IMR-90 (cell line): ENCODE results near the gene LPCAT4. TPM values are rescaled to one million over a fixed set of nuclear protein-coding genes. Genes with fewer than 3 reads are reported as not detected.

Experiments used
- ATAC-seq: fragments of 200-7000 bp; cut with Tn5 transposase; 2 replicates; pipeline ENCODE4 v1.9.1; 2020; ENCODE audit warnings: low read depth, mild to moderate bottlenecking, moderate library complexity
- BruUV-seq: library from RNA; stranded (reverse); fragments of 400-500 nt; replicated peaks from 2 replicates; lab custom pipeline; 2021; lab: Mats Ljungman, UMichigan
- CTCF ChIA-PET: fragments of 300-600 bp; formaldehyde crosslinking; extraction: SDS; loops from one replicate; lab custom pipeline; 2021; ENCODE audit warnings: antibody characterized with exemption; lab: Yijun Ruan, JAX
- POLR2A ChIA-PET: fragments of 300-600 bp; sonication (Branson Sonifier 250); formaldehyde crosslinking; loops from one replicate; lab custom pipeline; 2022; ENCODE audit warnings: antibody characterized with exemption; ENCODE audit not compliant: unreplicated experiment; lab: Charles Lee
- DNase-seq: peaks from one replicate; pipeline ENCODE4 v3.0.0; 2013
- H2AFZ ChIP-seq: replicated peaks from 2 replicates; pipeline ENCODE3; 2013; ENCODE audit warnings: low read length, mild to moderate bottlenecking; ENCODE audit not compliant: poor library complexity
- H2AK5ac ChIP-seq: 2 replicates; pipeline ENCODE4 v1.6.1; 2013; ENCODE audit warnings: low read depth, low read length, inconsistent platforms
- H2AK9ac ChIP-seq: replicated peaks from 2 replicates; pipeline ENCODE3; 2013; ENCODE audit warnings: mild to moderate bottlenecking, low read depth, low read length, moderate library complexity; ENCODE audit not compliant: poor library complexity
- H2BK120ac ChIP-seq: 2 replicates; pipeline ENCODE4 v1.6.1; 2013; ENCODE audit warnings: low read depth, low read length, inconsistent platforms
- H2BK15ac ChIP-seq: 3 replicates; pipeline ENCODE4 v1.6.1; 2013; ENCODE audit warnings: low read depth, low read length, inconsistent platforms
- H2BK20ac ChIP-seq: 2 replicates; pipeline ENCODE4 v1.6.1; 2013; ENCODE audit warnings: low read depth, mild to moderate bottlenecking, inconsistent platforms, low read length, moderate library complexity
- H2BK5ac ChIP-seq: 2 replicates; pipeline ENCODE4 v1.6.1; 2013; ENCODE audit warnings: mild to moderate bottlenecking, low read depth, low read length, inconsistent platforms; ENCODE audit not compliant: poor library complexity, severe bottlenecking
- H3K14ac ChIP-seq: replicated peaks from 2 replicates; pipeline ENCODE4 v1.6.1; 2013; ENCODE audit warnings: low read depth, low read length, inconsistent platforms
- H3K18ac ChIP-seq: 2 replicates; pipeline ENCODE4 v1.6.1; 2013; ENCODE audit warnings: low read depth, low read length, control low read depth
- H3K23ac ChIP-seq: 2 replicates; pipeline ENCODE4 v1.6.1; 2013; ENCODE audit warnings: low read depth, low read length, inconsistent platforms
- H3K27ac ChIP-seq: 2 replicates; pipeline ENCODE4 v1.5.1; 2013; ENCODE audit warnings: mild to moderate bottlenecking, control low read depth, low read length; ENCODE audit not compliant: insufficient read depth
- H3K27me3 ChIP-seq: 2 replicates; pipeline ENCODE4 v1.6.1; 2013; ENCODE audit warnings: low read length; ENCODE audit not compliant: control insufficient read depth, insufficient read depth
- H3K36me3 ChIP-seq: 2 replicates; pipeline ENCODE4 v1.6.1; 2013; ENCODE audit warnings: low read length, mixed read lengths; ENCODE audit not compliant: control insufficient read depth, insufficient read depth
- H3K4ac ChIP-seq: 2 replicates; pipeline ENCODE4 v1.6.1; 2013; ENCODE audit warnings: low read depth, low read length, inconsistent platforms
- H3K4me1 ChIP-seq: 2 replicates; pipeline ENCODE4 v1.6.1; 2013; ENCODE audit warnings: low read length, mixed read lengths; ENCODE audit not compliant: control insufficient read depth, insufficient read depth
- H3K4me2 ChIP-seq: 2 replicates; pipeline ENCODE4 v1.6.1; 2013; ENCODE audit warnings: low read depth, mild to moderate bottlenecking, control low read depth, low read length, moderate library complexity
- H3K4me3 ChIP-seq: 2 replicates; pipeline ENCODE4 v1.5.1; 2013; ENCODE audit warnings: low read depth, mild to moderate bottlenecking, control low read depth, low read length, moderate library complexity; ENCODE audit not compliant: insufficient read depth
- H3K56ac ChIP-seq: 2 replicates; pipeline ENCODE4 v1.6.1; 2013; ENCODE audit warnings: low read length, inconsistent platforms; ENCODE audit not compliant: insufficient read depth; ENCODE audit errors: extremely low read depth
- H3K79me1 ChIP-seq, 2 experiments: 2 replicates each; pipeline ENCODE4 v1.6.1; 2013; ENCODE audit warnings: low read length in 2 of 2, inconsistent platforms in 1 of 2, low read depth in 1 of 2
- H3K9ac ChIP-seq: 2 replicates; pipeline ENCODE4 v1.6.1; 2013; ENCODE audit warnings: low read depth, low read length, control low read depth
- H3K9me1 ChIP-seq: 2 replicates; pipeline ENCODE4 v1.6.1; 2013; ENCODE audit warnings: low read length, inconsistent platforms; ENCODE audit not compliant: insufficient read depth
- H3K9me3 ChIP-seq: 2 replicates; pipeline ENCODE4 v1.6.1; 2013; ENCODE audit warnings: low read length; ENCODE audit not compliant: control insufficient read depth, insufficient read depth
- H4K20me1 ChIP-seq: 2 replicates; pipeline ENCODE4 v1.6.1; 2013; ENCODE audit warnings: low read length, inconsistent platforms; ENCODE audit not compliant: insufficient read depth
- H4K5ac ChIP-seq: 2 replicates; pipeline ENCODE4 v1.6.1; 2013; ENCODE audit warnings: mild to moderate bottlenecking, low read depth, low read length, control low read depth
- H4K8ac ChIP-seq, 2 experiments: 2 replicates each; pipeline ENCODE4 v1.6.1; 2013; ENCODE audit warnings: low read depth in 2 of 2, low read length in 2 of 2, control low read depth in 1 of 2, inconsistent platforms in 1 of 2
- H4K91ac ChIP-seq: 2 replicates; pipeline ENCODE4 v1.6.1; 2013; ENCODE audit warnings: low read depth, low read length, inconsistent platforms; ENCODE audit not compliant: insufficient read depth
- BHLHE40 ChIP-seq: fragments of 150-350 bp; IDR thresholded peaks from 2 replicates; pipeline ENCODE4 v1.6.1; 2016; ENCODE audit warnings: mild to moderate bottlenecking, low read depth, low read length
- CEBPB ChIP-seq: IDR thresholded peaks from 2 replicates; pipeline ENCODE4 v1.6.1; 2012; ENCODE audit warnings: low read depth, low read length, improper control_type of control experiment
- CHD1 ChIP-seq: IDR thresholded peaks from 2 replicates; pipeline ENCODE4 v1.6.1; 2012; ENCODE audit warnings: low read depth, low read length, improper control_type of control experiment
- FOS ChIP-seq: fragments of 150-350 bp; IDR thresholded peaks from 2 replicates; pipeline ENCODE4 v1.6.1; 2016; ENCODE audit warnings: low read depth, low read length
- MAFK ChIP-seq: IDR thresholded peaks from 2 replicates; pipeline ENCODE4 v1.6.1; 2012; ENCODE audit warnings: low read depth, low read length, improper control_type of control experiment
- MAZ ChIP-seq: IDR thresholded peaks from 2 replicates; pipeline ENCODE4 v1.6.1; 2012; ENCODE audit warnings: low read depth, mild to moderate bottlenecking, low read length, improper control_type of control experiment, moderate library complexity, borderline replicate concordance
- MXI1 ChIP-seq: IDR thresholded peaks from 2 replicates; pipeline ENCODE4 v1.6.1; 2012; ENCODE audit warnings: low read depth, mild to moderate bottlenecking, low read length, moderate library complexity, borderline replicate concordance
- NFE2L2 ChIP-seq: fragments of 150-350 bp; IDR thresholded peaks from 2 replicates; pipeline ENCODE4 v1.6.1; 2016; ENCODE audit warnings: low read depth, mild to moderate bottlenecking, low read length
- POLR2A ChIP-seq: IDR thresholded peaks from 2 replicates; pipeline ENCODE4 v1.6.1; 2012; ENCODE audit warnings: mild to moderate bottlenecking, low read depth, low read length
- RAD21 ChIP-seq: IDR thresholded peaks from 2 replicates; pipeline ENCODE4 v1.6.1; 2012; ENCODE audit warnings: low read length, improper control_type of control experiment
- RCOR1 ChIP-seq: IDR thresholded peaks from 2 replicates; pipeline ENCODE4 v1.6.1; 2012; ENCODE audit warnings: mild to moderate bottlenecking, low read length, improper control_type of control experiment; ENCODE audit not compliant: insufficient replicate concordance
- RFX5 ChIP-seq: IDR thresholded peaks from 2 replicates; pipeline ENCODE4 v1.8.0; 2012; ENCODE audit warnings: low read depth, mild to moderate bottlenecking, low read length, moderate library complexity
- SMC3 ChIP-seq: fragments of 150-350 bp; IDR thresholded peaks from 2 replicates; pipeline ENCODE4 v1.6.1; 2016; ENCODE audit warnings: low read depth, mild to moderate bottlenecking, antibody characterized with exemption, low read length, moderate library complexity
- WGBS, 2 experiments: methylation state at CpG; one replicate each; pipeline versions ENCODE4 v1.1.5 to v1.1.7; 2013; ENCODE audit warnings: missing lambda C conversion rate in 2 of 2; ENCODE audit not compliant: insufficient read length in 1 of 2; ENCODE audit errors: extremely low coverage in 2 of 2; 5-methylcytosine and 5-hydroxymethylcytosine counted together
- dilution Hi-C: fragments of 300-500 bp; cut with HindIII; formaldehyde crosslinking; loops from one replicate; pipeline ENCODE4 v1.14.3; 2018; ENCODE audit warnings: low sequenced_read_pairs; ENCODE audit not compliant: unreplicated experiment
- in situ Hi-C: fragments of 300-500 bp; cut with MboI; formaldehyde crosslinking; loops from 3 replicates; pipeline ENCODE4 v1.14.3; 2019; ENCODE audit warnings: low sequenced_read_pairs, inconsistent platforms, mixed read lengths
- intact Hi-C: fragments of 100-400 bp; cut with micrococcal nuclease; formaldehyde crosslinking; loops from 2 replicates; pipeline ENCODE4 v1.10.0; 2022
- polyA plus RNA-seq, 3 experiments: library from polyadenylated mRNA; depleted of rRNA; stranded (reverse); fragments of >200 nt; gene quantifications; 2 replicates each; pipeline ENCODE4 v1.2.3, GENCODE V29; 2012; ENCODE audit warnings: low replicate concordance in 1 of 3
- total RNA-seq: library from RNA; depleted of rRNA; stranded (reverse); fragments of >200 nt; gene quantifications from 2 replicates; pipeline ENCODE4 v1.2.3, GENCODE V29; 2012
- TF ChIP-seq, protein P1 (sequence below): conservative IDR thresholded peaks from 2 replicates; pipeline ENCODE4 v1.5.1; 2012; ENCODE audit warnings: mild to moderate bottlenecking, low read depth, low read length, improper control_type of control experiment
- TF ChIP-seq, protein P2 (sequence below): fragments of 150-350 bp; IDR thresholded peaks from 2 replicates; pipeline ENCODE4 v1.6.1; 2017; ENCODE audit warnings: mild to moderate bottlenecking, antibody characterized with exemption, low read length, low read depth
- TF ChIP-seq, protein P3 (sequence below): fragments of 150-350 bp; IDR thresholded peaks from 2 replicates; pipeline ENCODE4 v1.6.1; 2016; ENCODE audit warnings: low read depth, mild to moderate bottlenecking, low read length, moderate library complexity, borderline replicate concordance

LPCAT4 gene
- total and polyA plus RNA-seq, 2 of the 4 experiments (the other 2 are of a cell fraction): 3.8 to 44.4 TPM

DNA sequence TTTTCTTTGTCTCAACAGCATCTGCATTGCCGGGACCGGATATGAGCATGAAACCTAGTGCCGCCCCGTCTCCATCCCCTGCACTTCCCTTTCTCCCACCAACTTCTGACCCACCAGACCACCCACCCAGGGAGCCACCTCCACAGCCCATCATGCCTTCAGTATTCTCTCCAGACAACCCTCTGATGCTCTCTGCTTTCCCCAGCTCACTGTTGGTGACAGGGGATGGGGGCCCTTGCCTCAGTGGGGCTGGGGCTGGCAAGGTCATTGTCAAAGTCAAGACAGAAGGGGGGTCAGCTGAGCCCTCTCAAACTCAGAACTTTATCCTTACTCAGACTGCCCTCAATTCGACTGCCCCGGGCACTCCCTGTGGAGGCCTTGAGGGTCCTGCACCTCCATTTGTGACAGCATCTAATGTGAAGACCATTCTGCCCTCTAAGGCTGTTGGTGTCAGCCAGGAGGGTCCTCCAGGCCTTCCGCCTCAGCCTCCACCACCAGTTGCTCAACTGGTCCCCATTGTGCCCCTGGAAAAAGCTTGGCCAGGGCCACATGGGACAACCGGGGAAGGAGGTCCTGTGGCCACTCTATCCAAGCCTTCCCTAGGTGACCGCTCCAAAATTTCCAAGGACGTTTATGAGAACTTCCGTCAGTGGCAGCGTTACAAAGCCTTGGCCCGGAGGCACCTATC, 18.9 kb downstream of the LPCAT4 start:
- POLR2A ChIA-PET: no interaction called here
- no peak overlapping the region for H2BK120ac ChIP-seq
- dilution Hi-C loops: no loop called here

More for the DNA sequence above, 18.9 kb downstream of the LPCAT4 start:
- no peak overlapping the region for H2BK5ac ChIP-seq
- H3K27me3 ChIP-seq: no peaks in the 10 kb centered on the region
- no peak overlapping the region for H2BK20ac ChIP-seq
- no peak overlapping the region for H3K56ac ChIP-seq
- no peak overlapping the region for H3K4ac ChIP-seq
- H3K4me2 ChIP-seq: no peak overlapping the region
- in situ Hi-C loops: loop anchor here (5.0 kb wide), 1 partner anchor 234 kb away; the partner anchor contains the start of gene GOLGA8B
- no peak overlapping the region for H2BK15ac ChIP-seq
- H2AK9ac ChIP-seq: no peak overlapping the region
- CTCF ChIA-PET: no interaction called here
- 82% methylated on average over 7 of the region's 13 CpGs; no CpG with 5 or more reads in 1 of the 2 experiments for WGBS, 2 experiments
- no peak overlapping the region for H3K4me3 ChIP-seq
- H3K9me3 ChIP-seq: no peaks in the 10 kb centered on the region
- no peak for TF ChIP-seq CEBPB
- no peak for TF ChIP-seq MAZ
- TF ChIP-seq RCOR1: no peak
- no peak for TF ChIP-seq POLR2A
- no peak for TF ChIP-seq CHD1
- TF ChIP-seq MAFK: no peak
- TF ChIP-seq RFX5: no peak
- TF ChIP-seq, protein P1, sequence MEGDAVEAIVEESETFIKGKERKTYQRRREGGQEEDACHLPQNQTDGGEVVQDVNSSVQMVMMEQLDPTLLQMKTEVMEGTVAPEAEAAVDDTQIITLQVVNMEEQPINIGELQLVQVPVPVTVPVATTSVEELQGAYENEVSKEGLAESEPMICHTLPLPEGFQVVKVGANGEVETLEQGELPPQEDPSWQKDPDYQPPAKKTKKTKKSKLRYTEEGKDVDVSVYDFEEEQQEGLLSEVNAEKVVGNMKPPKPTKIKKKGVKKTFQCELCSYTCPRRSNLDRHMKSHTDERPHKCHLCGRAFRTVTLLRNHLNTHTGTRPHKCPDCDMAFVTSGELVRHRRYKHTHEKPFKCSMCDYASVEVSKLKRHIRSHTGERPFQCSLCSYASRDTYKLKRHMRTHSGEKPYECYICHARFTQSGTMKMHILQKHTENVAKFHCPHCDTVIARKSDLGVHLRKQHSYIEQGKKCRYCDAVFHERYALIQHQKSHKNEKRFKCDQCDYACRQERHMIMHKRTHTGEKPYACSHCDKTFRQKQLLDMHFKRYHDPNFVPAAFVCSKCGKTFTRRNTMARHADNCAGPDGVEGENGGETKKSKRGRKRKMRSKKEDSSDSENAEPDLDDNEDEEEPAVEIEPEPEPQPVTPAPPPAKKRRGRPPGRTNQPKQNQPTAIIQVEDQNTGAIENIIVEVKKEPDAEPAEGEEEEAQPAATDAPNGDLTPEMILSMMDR: no peak
- TF ChIP-seq FOS: no peak
- TF ChIP-seq, protein P2, sequence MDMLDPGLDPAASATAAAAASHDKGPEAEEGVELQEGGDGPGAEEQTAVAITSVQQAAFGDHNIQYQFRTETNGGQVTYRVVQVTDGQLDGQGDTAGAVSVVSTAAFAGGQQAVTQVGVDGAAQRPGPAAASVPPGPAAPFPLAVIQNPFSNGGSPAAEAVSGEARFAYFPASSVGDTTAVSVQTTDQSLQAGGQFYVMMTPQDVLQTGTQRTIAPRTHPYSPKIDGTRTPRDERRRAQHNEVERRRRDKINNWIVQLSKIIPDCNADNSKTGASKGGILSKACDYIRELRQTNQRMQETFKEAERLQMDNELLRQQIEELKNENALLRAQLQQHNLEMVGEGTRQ: no peak
- TF ChIP-seq, protein P3, sequence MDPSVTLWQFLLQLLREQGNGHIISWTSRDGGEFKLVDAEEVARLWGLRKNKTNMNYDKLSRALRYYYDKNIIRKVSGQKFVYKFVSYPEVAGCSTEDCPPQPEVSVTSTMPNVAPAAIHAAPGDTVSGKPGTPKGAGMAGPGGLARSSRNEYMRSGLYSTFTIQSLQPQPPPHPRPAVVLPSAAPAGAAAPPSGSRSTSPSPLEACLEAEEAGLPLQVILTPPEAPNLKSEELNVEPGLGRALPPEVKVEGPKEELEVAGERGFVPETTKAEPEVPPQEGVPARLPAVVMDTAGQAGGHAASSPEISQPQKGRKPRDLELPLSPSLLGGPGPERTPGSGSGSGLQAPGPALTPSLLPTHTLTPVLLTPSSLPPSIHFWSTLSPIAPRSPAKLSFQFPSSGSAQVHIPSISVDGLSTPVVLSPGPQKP: no peak
- no peak for TF ChIP-seq SMC3
- TF ChIP-seq MXI1: no peak
- no peak for TF ChIP-seq BHLHE40
- no peak for TF ChIP-seq RAD21
- TF ChIP-seq NFE2L2: no peak
- H2AFZ ChIP-seq: no peak overlapping the region
- 0 out of 2 replicates have a peak, but pooled peaks cover 3% of the 10 kb centered on the region for H3K9me1 ChIP-seq
- no peaks in the 10 kb centered on the region; the same call in 1 of the 2 replicates for H4K20me1 ChIP-seq
- H3K27ac ChIP-seq: no peak overlapping the region
- H3K79me1 ChIP-seq: no peaks in the 10 kb centered on the region
- intact Hi-C loops: no loop called here
- H4K8ac ChIP-seq: no peak overlapping the region
- H3K14ac ChIP-seq: no peak overlapping the region
- H3K4me1 ChIP-seq: no peaks in the 10 kb centered on the region
- no peak overlapping the region for H3K18ac ChIP-seq
- H4K91ac ChIP-seq: no peak overlapping the region
- no peak overlapping the region for H4K5ac ChIP-seq
- ATAC-seq (no peak), DNase-seq (no peak)
- BruUV-seq: no TSS peak
- H3K36me3 ChIP-seq: no peaks in the 10 kb centered on the region
- no peak overlapping the region for H3K9ac ChIP-seq
- H3K23ac ChIP-seq: no peak overlapping the region
- H2AK5ac ChIP-seq: no peak overlapping the region
